NCI-H510A (cell line): ENCODE results near the gene FMNL2.

ENCODE experiments used
- DNase-seq: peaks from one replicate; lab custom pipeline; 2025; lab: John Stamatoyannopoulos, UW

FMNL2 gene

DNA sequence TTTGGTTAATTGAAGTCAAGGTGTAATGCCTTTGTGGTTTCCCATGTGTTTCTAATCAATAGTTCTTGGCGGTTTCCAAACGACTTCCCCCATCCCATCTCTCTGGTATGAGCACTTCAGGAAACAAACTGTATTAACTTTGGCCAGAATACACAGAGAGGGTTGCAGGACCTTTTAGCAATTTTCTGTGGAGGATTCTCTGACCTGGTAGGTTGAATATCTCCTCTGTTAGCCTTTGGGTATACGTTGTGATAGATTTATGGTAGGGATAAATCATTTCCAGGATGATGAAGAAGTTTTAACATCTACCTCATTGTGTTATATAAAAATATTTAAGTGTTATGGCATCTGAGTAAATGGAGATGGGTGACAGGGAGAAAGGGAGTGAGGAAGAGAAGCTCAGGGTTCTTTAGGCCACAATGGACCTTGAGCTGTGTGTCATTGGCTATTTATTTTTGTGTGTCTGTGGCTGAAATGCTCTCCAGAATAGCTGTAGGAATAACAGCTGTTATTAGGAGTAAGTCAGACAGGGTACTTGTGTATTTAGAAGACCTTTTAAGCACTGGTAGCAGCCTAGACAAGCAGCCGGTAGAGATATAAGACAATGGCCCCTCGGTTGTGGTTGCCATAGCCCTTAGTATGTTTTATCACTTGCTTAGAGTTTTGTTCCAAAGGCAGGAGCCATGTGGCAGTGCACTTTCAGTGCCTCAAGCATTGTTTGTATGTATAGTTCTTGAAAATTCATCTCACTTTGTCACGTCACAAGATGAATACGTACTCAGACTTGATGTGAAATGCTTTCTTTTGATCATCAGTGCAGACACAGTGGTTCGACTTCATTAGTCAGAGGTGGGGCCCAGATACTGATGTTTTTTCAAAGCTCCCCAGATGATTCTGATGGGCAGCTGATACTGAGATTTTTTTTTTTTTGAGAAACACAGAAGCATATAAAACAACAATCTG lies 91.1 kb downstream of the FMNL2 start:
- DNase-seq: no peak

DNA sequence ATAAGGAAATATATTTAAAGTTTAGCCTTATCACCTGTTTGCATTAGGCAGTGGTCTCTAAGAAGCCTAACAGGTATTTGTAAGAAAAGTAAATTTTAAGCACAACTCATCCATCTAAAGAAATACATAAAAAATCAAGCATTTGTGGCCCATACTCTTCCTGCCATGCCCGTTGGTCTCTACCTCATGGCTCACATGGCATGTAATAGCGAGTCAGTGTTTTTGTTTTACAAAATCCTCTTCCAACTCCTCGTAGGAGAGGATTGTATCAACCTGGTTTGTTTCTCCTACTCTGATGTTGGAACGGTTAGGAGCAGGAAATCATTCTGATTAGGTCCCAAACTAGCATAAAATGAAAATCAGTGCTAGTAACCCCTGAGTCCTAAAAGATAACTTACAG lies 91.8 kb downstream of the FMNL2 start:
- no peak for DNase-seq

DNA sequence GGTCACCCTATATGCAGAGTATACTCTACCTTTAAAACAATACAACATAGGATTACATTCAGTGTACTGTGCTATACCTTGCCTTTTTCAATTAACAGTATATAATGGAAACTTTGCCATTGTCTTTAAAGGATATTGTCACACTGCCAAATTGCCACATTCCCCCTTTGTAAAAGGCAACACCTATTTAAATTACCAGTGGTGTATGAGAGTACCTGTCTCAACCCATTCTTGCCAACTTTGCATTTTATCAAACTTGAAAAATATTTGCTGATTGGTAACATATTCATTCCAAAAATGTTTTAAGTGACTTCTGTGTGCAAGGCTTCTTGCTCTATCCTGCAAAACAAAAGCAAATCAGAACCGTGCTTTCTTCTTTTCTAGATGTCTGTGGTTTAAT lies 92.9 kb downstream of the FMNL2 start:
- no peak for DNase-seq

DNA sequence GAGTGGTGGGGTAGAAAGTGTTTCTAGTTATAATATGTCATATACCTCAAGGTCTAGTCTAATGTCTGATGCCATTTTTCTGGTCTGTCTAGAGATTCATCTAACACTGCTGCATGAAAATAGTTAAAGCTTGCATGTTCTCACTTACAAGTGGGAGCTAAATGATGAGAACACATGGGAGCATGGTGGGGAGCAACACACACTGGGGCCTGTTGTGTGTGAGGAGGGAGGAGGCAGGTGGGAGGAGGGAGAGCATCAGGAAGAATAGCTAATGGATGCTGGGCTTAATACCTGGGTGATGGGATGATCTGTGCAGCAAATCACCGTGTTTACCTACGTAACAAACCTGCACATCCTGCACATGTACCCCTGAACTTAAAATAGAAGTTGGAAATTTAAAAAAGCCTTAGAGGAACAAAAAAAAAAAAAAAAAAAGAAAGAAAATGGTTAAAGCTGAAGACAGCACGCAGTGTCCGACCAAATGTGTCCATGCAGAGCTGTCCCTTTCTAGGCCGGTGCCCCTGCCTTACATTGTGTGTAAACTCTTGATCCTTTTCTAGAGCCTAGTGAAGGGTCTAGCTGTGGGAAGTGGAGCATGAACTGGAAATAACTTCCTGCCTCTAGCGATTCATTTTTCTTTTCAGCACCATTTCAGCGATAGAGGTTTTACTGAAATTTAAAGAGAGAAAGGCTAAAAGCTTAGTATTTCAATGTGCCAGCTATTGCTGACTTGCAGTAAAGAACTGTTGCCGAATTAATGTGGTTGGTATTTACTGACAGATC lies 94.0 kb downstream of the FMNL2 start:
- DNase-seq: no peak

DNA sequence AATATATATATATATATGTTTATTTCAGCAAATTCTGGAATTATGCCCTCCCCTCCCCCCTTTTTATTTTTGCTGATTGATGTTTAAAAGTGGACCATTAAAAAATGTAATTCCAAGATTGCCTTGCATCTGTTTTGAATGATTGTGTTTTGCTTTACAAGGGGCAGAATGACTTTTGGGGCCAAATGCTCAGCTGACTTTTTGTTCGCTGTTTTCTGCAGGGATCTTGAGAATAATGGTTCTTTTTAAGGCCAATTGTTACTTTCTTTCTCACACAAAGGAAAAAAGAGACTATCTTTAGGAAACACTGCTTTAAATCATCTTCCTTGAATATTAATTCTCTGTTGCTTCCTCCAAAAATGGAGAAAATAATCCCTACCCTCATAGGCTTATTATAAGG lies 95.9 kb downstream of the FMNL2 start:
- DNase-seq: no peak

DNA sequence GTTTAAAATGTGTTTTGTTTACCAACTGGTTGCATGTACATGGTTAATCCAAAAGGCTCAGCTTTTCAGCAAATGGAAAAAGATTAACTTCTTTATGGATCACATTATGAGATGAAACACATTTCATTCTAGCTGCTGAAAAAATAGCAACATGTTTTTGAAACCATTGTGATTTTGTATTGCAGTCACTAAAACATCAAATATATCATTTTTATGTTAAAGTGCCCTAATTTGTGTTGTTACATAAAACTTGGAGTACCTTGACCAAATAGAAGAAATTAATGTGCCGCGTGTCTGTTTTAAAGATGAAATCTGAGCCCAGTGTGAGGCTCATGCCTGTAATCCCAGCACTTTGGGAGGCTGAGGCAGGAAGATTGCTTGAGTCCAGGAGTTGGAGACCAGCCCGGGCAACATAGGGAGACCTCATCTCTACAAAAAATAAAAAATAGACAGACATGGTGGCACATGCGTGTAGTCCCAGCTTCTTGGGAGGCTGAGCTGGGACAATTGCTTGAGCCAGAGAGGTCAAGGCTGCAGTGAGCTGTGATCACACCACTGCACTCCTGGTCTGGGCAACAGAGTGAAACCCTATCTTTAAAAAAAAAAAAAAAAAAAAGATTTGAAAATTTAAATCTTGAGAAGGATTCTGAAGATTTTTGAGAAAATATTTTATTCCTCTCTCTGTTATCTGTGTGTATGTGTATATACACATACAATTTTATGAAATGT lies 96.6 kb downstream of the FMNL2 start:
- no peak for DNase-seq

DNA sequence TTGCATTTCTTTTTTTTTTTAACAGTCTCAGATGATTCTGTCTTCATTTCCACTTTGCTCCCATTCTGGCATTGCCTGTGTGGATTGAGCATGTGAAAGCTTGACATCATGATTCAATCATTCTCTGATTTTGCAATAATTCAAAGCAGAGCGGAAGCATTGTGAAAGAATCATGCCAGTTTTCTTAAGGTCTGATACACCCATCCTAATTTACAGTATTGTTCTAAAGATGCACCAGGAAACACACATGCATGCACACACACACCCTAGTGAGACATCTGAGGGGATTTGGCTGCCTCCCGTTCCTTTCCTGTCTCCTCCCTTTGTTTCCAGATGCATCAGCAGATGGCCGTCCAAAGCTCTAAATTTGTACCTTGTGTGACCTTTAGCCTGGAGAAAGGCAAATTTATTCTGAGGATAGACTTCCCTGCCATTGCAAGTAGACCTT lies 97.3 kb downstream of the FMNL2 start:
- no peak for DNase-seq

DNA sequence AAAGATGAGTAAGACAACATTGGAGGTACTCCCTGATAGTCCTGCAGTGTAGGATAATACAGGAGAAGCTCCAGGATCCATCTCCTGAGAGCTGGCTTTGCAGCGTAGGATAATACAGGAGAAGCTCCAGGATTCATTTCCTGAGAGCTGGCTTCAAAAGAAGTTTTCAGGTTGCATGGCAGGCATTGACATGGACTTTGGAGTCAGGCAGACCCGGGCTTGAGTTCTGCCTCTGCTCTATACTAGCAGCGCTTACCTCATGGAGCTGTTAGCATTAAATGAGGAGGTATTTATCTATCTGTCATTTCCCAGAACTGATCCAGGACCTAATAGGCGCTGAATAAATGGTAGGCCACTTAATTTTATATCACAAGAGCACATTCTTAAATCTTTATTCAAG lies 97.8 kb downstream of the FMNL2 start:
- DNase-seq: no peak

DNA sequence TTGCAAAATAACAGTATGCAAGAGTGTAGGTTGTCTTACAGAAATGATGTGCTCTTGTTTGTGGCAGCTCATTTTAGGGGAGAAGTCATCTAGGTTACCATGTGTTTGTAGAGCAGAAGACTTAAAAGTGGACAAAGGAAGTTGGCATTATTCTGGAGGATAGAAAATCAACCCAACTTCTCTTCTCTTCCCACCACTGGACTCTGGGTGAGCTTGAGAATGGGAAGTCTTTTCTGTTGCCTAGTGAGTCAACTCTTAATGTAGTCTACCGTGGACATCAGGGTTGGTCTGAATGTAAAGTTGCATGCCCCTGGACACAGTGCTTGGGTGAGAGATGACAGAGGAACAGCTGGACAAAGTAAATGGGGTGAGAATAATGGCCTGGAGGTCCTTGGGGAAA lies 98.3 kb downstream of the FMNL2 start:
- no peak for DNase-seq

DNA sequence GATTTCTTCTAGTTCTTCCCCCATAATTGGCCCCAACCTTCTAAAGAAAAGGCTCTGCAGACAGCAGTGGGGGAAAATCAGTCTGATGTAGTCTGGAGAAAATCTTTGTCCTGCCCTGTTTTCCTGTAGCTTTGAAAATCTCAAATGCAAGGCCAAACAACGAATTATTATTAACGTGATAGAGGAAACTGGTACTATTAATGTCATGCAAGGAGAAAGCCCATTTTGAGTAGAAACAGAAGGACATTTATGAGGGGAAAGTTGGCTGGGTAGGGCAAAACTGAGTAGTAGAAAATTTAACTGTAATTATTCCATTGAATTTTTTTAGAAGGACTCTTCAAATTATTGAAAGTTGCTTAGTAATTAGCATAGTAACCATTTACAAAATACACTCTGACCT lies 98.8 kb downstream of the FMNL2 start:
- DNase-seq: no peak

DNA sequence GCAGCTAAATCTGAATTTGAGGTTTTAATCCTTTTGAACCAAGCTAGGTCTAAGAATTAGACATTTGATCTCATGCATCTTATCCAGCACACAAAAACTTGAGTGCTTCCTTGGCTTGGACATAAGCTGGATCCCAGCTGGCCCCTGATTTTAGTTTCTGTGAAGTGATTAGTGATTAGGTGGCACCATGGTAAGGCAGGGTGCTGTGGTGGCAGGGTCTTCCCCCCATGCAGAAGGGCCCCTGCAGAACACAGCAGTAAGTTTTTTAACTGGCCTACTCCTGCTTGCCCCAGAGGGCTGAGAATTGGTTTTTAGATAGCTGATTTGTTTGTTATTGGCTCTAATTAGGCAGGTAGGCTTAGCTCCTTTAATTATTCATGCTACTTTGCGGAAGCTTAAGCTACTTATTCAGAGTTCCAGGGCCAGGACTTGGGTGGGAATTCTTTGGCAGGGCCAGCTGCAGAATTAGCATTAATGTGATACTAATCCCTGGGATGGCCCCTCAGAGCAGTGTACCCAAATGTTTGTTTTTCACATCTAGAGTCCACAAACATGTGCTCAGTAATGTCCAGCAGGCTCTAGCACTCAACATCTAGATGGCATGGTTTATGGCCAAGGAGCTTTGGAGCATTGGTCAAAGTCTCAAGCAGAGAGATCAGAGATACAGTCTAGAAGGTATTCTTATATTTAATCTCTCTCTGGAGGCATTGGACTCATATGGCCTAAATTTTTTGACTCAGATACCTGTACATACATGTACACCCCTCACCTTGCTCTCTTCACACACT lies 99.6 kb downstream of the FMNL2 start:
- DNase-seq: no peak

DNA sequence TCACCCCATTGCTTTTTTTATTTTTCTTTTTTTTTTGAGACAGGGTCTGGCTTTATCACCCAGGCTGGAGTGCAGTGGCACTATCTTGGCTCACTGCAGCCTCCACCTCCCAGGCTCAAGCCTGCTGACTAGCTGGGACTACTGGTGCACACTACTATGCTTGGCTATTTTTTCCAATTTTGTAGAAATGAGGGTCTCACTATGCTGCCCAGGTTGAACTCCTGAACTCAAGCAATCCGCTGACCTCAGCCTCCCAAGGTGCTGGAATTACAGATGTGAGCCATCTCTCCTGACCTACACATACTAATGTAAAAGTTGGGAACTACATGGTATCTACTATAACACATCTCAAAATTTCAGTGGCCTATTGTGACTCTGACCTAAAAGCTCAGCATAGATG lies 101.2 kb downstream of the FMNL2 start:
- DNase-seq: no peak

DNA sequence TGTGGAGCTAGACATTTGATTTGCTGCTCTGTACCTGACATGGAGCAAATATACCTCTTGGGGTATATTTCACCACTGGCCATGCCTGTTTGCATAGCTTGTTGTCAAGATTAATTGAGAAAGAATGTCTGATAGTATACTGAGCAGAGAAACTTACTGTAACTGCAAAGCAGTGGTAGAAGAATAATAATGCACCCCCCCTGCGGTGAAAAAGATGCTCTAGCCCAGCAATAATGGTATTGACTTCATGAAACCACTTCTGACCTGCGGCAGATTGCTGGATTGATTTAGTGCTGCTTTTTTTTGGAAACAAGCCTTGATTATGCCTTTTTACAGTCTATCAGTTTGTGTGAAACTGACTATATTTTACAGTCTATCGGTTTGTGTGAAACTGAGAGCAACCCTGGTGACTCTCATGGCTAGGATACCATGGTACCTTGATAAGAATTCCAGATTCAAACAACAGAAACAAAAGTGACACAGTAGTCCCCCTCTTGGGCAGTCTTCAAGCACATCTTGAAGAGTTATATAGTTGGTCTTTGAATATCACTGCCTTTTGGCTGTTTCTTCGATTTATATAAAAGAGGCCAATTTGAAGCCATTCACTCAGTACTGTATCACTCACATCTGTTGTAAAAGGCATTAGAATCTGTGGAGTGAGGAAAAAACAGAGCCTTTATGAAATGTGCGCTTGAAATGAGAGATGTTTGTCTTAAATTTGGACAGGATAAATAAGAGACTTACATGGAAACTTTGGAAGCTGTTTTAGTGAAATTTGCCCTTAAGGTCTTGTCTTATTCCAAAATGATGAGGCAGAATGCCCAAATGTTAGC lies 102.5 kb downstream of the FMNL2 start:
- DNase-seq: no peak

DNA sequence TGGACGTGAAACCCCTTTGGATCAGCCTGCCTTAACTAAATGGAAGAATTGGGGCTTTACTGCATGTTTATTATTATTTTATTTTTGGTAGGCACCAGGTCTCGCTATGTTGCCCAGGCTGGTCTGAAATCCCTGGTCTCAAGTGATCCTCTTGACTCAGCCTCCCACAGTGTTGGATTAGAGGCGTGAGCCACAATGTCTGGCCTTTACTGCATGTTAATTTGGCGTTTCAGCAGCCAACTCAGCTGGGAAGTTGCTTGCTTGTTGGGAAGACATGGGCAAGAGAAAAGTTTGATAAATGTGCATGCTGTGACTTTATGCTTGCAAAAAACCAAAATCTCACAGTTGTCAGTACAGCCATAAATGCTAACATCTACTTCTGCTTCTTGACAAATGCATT lies 105.1 kb downstream of the FMNL2 start:
- no peak for DNase-seq

DNA sequence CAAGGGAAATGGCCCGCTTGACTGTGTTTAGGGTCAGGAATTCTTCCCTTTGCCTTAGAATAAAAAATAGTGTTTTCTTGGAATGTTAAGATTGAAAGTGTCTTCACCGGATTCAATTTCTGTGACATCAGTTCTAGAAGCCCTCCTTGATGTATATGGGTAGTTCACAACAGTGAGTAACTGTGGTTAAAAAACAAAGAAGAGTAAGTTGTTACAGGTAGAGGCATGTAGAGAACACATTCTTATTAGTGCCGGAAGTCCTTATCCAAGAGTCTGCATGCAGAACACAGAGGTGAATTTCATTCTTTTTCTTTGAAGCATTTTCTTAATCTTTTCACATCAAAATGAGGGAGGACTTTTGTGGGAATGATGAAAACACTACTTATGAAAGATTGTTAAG lies 105.5 kb downstream of the FMNL2 start:
- DNase-seq: no peak

DNA sequence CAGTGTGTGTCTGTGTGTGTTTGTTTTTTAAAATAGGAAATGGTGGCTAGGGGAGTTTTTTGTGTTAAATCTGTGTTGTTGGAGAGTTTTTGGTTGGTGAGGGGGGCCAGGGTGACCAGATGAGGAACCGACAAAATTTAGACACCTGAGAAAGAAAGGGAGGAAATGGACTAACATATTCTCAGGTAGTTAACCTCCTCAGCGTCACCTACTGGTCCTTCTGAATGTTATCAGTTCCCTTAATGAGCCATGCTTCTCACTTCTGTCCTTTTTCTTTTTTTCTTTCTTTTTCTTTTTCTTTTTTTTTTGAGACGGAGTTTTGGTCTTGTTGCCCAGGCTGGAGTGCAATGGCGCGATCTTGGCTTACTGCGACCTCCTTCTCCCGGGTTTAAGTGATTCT lies 107.0 kb downstream of the FMNL2 start:
- DNase-seq: no peak

DNA sequence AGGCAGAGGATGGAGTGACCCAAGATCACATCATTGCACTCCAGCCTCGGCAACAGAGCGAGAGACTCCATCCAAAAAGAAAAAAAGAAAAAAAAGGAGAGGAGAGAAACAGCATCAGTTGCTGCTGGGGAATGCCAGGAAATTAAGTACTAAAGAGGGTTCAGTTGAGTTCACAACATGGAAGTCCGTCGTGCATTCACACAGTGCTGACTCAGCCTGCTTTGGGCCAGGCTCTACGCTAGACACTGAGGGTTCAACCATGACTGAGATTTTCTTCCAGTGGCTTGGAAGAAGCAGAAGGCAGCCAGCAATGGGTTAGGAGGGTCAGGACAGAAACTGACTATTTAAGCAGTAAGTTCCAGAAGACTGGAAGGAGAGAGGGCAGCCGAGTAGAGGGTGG lies 108.8 kb downstream of the FMNL2 start:
- DNase-seq: no peak

DNA sequence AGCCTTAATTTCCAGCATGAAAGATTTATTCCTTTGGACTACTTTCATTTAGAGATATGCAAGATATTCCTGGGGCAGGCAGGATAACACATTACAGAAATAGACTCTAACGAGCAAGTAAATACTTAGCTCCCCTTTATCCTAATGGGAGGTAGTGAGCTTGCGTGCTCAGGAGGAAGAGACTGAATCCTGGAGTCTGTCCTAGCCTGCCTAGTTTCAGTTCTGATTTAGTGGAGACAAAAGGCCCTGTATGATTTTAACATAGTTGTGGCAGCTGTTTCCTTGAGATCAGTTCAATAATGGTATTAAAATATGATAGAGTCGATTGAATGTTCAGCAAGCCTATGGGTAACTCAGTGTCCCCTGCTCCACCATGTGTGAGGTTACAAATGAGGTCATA lies 109.5 kb downstream of the FMNL2 start:
- no peak for DNase-seq

DNA sequence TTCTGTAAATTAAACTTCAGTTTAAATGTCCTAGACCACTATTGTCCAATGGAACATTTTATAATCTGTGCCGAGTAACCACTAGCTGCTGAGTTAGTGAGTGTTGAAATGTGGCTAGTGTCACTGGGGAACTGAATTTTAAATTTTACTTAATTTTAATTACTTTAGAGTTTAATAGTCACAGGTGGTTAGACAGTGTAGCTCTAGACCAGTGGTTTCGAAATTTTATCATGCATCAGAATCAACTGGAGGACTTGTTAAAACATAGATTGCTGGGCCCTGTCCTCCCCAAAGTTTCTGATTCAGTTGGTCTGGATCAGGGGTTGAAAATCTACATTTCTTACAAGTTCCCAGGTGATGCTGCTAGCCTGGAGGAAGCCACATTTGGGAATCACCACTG lies 110.4 kb downstream of the FMNL2 start:
- no peak for DNase-seq

DNA sequence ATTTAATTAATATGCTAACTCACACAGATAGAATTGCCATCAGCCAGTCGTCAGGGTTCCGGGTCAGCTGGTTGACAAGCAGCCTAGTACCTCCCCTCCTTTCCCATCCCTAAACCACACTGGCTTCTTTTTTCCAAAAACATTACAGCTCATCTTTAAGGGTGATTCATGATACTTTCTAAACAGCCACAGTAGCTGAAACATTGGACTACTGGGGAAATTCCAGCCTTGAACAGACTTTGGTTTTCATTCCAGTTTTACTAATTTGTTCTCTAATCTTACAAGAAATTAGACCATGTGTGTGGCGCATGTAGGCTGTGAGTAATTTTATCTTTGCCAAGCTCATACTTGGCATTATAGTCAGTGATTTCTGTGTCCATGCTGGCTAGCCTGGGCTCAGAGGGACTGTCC lies 110.8 kb downstream of the FMNL2 start:
- DNase-seq: no peak

DNA sequence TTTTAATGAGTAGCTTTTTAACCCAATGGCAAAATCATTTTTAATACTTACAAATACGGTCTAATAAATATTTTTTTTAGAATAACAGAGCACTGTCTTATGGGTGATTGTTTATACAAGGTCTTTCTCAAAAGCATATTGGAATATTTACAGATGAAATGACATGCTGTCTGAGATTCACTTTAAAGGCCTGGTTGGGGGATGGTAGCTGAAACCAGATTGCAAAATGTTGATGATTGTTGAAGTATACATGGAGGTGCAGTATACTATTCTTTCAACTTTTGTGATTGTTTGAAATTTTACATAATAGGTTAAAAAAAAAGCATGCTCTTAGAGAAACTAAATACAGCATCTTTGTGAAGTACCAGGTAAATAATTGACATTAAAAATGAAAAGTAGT lies 111.2 kb downstream of the FMNL2 start:
- no peak for DNase-seq
